ENCODE measurements around the gene ARHGAP4.
A peak's percentile ranks its signal among the peaks of the same experiment; 100 is the strongest.

ARHGAP4 gene

DNA sequence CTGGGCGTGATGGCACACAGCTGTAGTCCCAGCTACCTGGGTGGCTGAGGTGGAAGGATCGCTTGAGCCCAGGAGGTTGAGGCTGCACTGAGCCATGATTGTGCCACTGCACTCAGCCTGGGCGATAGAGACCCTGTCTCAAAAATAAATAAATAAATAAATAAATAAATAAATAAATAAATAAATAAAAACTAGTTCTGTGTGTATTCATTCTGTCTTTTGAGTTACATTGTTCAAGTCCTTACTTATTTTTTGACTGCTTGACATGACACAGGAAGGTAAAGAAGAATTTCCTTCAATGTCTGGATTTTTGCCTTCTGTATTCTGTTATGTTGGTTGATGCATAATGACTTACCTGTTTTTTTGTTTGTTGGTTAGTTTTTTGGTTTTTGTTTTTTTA, 11.0 kb upstream of the ARHGAP4 start:
- no peak for DNase-seq (ENCODE audit: low read depth)
- H3K4me3 ChIP-seq (ENCODE audit: control insufficient read depth, low read depth, low read length): no peak overlapping the region
- TF ChIP-seq CTCF (IDR thresholded peaks at IDR 0.05; ENCODE audit: control insufficient read depth, insufficient read depth, low read depth, low read length, missing control alignments): no peak

GRCh38 chrX:153935326-153935851, 9.3 kb upstream of the ARHGAP4 start:
- H3K4me3 ChIP-seq (ENCODE audit: control insufficient read depth, low read depth, low read length): peak overlapping the region; percentile 30
- no peak for TF ChIP-seq CTCF (IDR thresholded peaks at IDR 0.05; ENCODE audit: control insufficient read depth, insufficient read depth, low read depth, low read length, missing control alignments)
- no peak for DNase-seq (ENCODE audit: low read depth)

DNA sequence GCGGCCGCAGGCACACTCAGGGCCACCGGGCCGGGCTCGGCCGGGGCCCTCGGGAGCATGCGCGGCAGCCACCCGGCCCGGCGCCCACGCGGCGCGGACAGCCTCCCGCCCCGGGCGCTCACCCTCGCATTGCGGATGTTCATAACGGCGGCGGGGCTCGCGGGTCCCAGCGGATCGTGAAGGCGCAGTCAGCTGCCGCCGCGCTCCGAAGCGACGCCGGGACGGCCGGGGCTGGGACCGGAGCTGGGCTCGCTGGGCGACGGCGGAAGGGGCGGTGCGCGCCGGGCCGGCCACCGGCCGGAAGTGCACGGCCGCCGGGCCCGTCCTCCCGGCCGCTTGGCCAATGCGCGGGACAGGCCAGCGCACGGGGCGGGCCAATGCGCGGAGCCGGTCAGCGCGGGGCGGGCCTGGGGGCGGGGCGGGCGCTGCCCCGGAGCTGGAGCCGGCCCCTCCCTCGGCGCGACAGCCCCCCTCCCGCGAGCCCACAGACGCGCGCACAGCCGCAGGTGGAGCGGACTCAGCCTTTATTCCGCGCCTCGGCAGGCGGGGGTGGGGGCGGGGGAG, 8.8 kb upstream of the ARHGAP4 start, which contains the start of gene NAA10:
NAA10 (minus strand) TSS at position 276 of the 564 bp plus-strand sequence; CDS start at position 143, 133 bp downstream.
- no peak for TF ChIP-seq CTCF (IDR thresholded peaks at IDR 0.05; ENCODE audit: control insufficient read depth, insufficient read depth, low read depth, low read length, missing control alignments)
- H3K4me3 ChIP-seq (ENCODE audit: control insufficient read depth, low read depth, low read length): peak within 1 kb of the TSS; percentile 68
- DNase-seq (ENCODE audit: low read depth): no peak

DNA sequence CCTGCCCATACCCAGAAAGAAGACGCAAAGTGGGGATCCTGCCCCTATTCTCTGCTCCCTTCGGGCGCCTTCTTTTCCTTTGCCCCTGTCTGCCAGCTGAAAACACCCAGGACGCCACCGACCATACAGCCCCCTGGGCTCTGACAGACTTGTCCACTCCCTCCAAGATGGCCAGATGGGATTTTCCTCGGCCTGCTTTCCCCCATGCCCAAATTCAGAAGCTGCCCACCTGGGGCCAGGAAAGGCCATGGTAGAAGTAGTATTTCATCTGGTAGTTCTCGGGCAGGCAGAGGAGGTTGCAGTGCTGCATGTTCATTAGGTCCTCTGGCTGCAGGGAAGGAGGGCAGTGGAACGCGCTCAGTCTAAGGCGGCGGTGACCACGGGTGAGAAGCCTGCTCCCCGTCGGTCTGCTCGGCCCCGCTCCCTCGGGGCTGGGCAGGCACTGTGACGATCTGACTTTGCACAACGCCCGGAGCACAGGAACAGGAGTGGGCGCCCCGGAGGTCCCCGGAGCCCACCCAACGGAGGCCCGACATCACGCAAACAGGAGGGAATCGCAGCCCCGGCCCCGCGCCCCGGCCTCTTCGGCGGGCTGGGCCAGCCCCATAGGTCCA, 8.2 kb upstream of the ARHGAP4 start:
- peak overlapping the region; percentile 68 for H3K4me3 ChIP-seq (ENCODE audit: control insufficient read depth, low read depth, low read length)
- no peak for DNase-seq (ENCODE audit: low read depth)
- no peak for TF ChIP-seq CTCF (IDR thresholded peaks at IDR 0.05; ENCODE audit: control insufficient read depth, insufficient read depth, low read depth, low read length, missing control alignments)

GRCh38 chrX:153933748-153934147, 7.7 kb upstream of the ARHGAP4 start:
- no peak for DNase-seq (ENCODE audit: low read depth)
- peak overlapping the region; percentile 68 for H3K4me3 ChIP-seq (ENCODE audit: control insufficient read depth, low read depth, low read length)
- TF ChIP-seq CTCF (IDR thresholded peaks at IDR 0.05; ENCODE audit: control insufficient read depth, insufficient read depth, low read depth, low read length, missing control alignments): no peak

DNA sequence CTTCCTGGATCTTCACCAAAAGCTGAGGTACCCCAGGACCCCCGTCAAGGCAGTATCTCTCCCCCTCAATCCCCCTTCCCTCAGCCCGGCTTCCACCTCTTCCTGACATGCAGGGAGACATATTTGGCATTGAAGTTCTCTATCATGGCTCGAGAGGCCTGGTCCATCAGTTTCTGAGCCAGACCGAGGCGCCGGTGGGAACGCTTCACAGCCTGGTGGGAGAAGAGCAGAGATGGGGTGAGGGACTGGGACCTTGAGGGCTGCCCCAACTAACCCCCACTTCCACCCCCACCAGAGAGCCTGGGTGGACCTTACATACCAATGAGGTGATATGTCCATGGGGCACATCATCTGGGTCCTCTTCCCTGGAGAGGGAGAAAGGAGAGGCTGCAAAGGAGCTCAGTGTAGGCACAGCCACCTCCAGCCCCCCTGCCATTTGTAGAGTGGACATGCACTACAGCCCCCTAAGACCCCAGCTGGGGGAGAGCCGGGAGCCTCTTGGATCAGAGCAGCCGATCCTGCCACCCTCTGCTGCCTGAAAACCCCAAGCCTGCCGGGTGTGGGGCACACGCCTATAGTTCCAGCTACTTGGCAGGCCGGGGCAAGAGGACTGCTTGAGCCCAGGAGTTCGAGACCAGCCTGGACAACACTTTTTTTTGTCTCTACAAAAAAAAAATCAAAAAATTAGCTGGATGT, 6.3 kb upstream of the ARHGAP4 start:
- no peak for TF ChIP-seq CTCF (IDR thresholded peaks at IDR 0.05; ENCODE audit: control insufficient read depth, insufficient read depth, low read depth, low read length, missing control alignments)
- H3K4me3 ChIP-seq (ENCODE audit: control insufficient read depth, low read depth, low read length): no peak overlapping the region
- DNase-seq (ENCODE audit: low read depth): no peak

All from AG09309 (cell line).